Right lung (tissue), 5 donors: ENCODE measurements around the gene WWOX. TPM values are rescaled to one million over a fixed set of nuclear protein-coding genes. Genes with fewer than 3 reads are reported as not detected.

Source experiments
- DNase-seq, 2 donors: peaks; one replicate each; pipeline ENCODE4 v3.0.0-alpha.2; 2013
- polyA plus RNA-seq, 5 donors: library from polyadenylated mRNA; unstranded; fragments of 120-200 nt; gene quantifications; one replicate each; pipeline versions ENCODE4 v1.2.1 to v1.2.3, GENCODE V29; 2013; ENCODE audit warnings: inconsistent platforms in 1 of 5, low replicate concordance in 1 of 5; ENCODE audit not compliant: insufficient read length in 5 of 5, insufficient read depth in 1 of 5

Gene WWOX
- polyA plus RNA-seq, 5 donors: 29.3 to 41.5 (median 32.3) TPM

- DNase-seq: no peak
Observed at GRCh38 chr16:78385086-78385805, 285.8 kb downstream of the WWOX start.

- DNase-seq: peak in 1 of 2 donors; percentile 23
Observed at GRCh38 chr16:78386557-78387324, 287.3 kb downstream of the WWOX start.

GRCh38 chr16:78389009-78389498, 289.6 kb downstream of the WWOX start:
- DNase-seq: no peak

GRCh38 chr16:78390092-78390491, 290.6 kb downstream of the WWOX start:
- DNase-seq: peak; percentile 60 to 62

GRCh38 chr16:78390508-78391324, 291.3 kb downstream of the WWOX start:
- DNase-seq: no peak

- no peak for DNase-seq
Observed at GRCh38 chr16:78392585-78393195, 293.2 kb downstream of the WWOX start.

GRCh38 chr16:78395035-78395434, 295.6 kb downstream of the WWOX start:
- DNase-seq: no peak

- no peak for DNase-seq
Observed at GRCh38 chr16:78396046-78396445, 296.6 kb downstream of the WWOX start.

- DNase-seq: no peak
Observed at GRCh38 chr16:78396673-78397072, 297.2 kb downstream of the WWOX start.

- no peak for DNase-seq
Observed at GRCh38 chr16:78399384-78399783, 299.9 kb downstream of the WWOX start.

GRCh38 chr16:78402833-78403232, 303.4 kb downstream of the WWOX start:
- DNase-seq: no peak

- no peak for DNase-seq
Observed at GRCh38 chr16:78405040-78405439, 305.6 kb downstream of the WWOX start.

GRCh38 chr16:78405833-78406232, 306.4 kb downstream of the WWOX start:
- DNase-seq: no peak

- DNase-seq: no peak
Observed at GRCh38 chr16:78407191-78407590, 307.7 kb downstream of the WWOX start.

- DNase-seq: no peak
Observed at GRCh38 chr16:78413651-78414050, 314.2 kb downstream of the WWOX start.

GRCh38 chr16:78415013-78415412, 315.6 kb downstream of the WWOX start:
- no peak for DNase-seq

GRCh38 chr16:78415669-78416068, 316.2 kb downstream of the WWOX start:
- no peak for DNase-seq

- DNase-seq: no peak
Observed at GRCh38 chr16:78416400-78416799, 316.9 kb downstream of the WWOX start.

GRCh38 chr16:78421181-78421708, 321.8 kb downstream of the WWOX start:
- DNase-seq: peak; percentile 34 to 35

GRCh38 chr16:78425281-78425680, 325.8 kb downstream of the WWOX start:
- DNase-seq: no peak

GRCh38 chr16:78425891-78426510, 326.5 kb downstream of the WWOX start:
- no peak for DNase-seq
